H1 (cell line): Measurements from ENCODE around the gene BTBD9. TPM values are rescaled to one million over a fixed set of nuclear protein-coding genes. Genes with fewer than 3 reads are reported as not detected.

Experiments
- GABPA ChIP-seq: IDR thresholded peaks from 2 replicates; pipeline ENCODE4 v1.6.1; 2011; ENCODE audit warnings: mild to moderate bottlenecking, low read length, moderate library complexity, borderline replicate concordance; ENCODE audit not compliant: insufficient read depth
- polyA plus RNA-seq, 7 experiments: library from polyadenylated mRNA; depleted of rRNA in 3 of 7; stranded (reverse) in 5 of 7; unstranded in 2 of 7; fragments of >200 nt in 5 of 7; fragments of 200-250 nt in 2 of 7; gene quantifications; 1 replicate in 5 of 7; 2 replicates in 1 of 7; 4 replicates in 1 of 7; pipeline versions ENCODE4 v1.2.1 to v1.2.3, GENCODE V29; 2011 to 2013; ENCODE audit warnings: missing spikeins in 2 of 7, mixed read lengths in 2 of 7
- total RNA-seq: library from RNA; stranded (reverse); fragmentation: NEBNext Ultra II Directional; extraction: Animal tissue kit (Norgen Biotek cat#: 25700); gene quantifications from 2 replicates; pipeline ENCODE4 v1.2.1, GENCODE V29; 2021

The BTBD9 gene
- total and polyA plus RNA-seq, 2 of the 8 experiments (the other 6 are each of a cell fraction or from before 2014, with no cell fraction given): 0.92 to 4.1 TPM

- no peak for TF ChIP-seq GABPA
Observed at GRCh38 chr6:38648629-38649028, 8.9 kb upstream of the BTBD9 start (continued).
